ENCODE data around the gene NOL11. TPM values are rescaled to one million over a fixed set of nuclear protein-coding genes. Genes with fewer than 3 reads are reported as not detected.
"Not testable (repeated sequence)": the region's sequence is repeated elsewhere in the genome, so short reads cannot be mapped to it uniquely, and the experiment has no call there.

The NOL11 gene
- total RNA-seq, 4 donors from 2014 or later, result 31.8 to 68.7 (median 43.4) TPM

DNA sequence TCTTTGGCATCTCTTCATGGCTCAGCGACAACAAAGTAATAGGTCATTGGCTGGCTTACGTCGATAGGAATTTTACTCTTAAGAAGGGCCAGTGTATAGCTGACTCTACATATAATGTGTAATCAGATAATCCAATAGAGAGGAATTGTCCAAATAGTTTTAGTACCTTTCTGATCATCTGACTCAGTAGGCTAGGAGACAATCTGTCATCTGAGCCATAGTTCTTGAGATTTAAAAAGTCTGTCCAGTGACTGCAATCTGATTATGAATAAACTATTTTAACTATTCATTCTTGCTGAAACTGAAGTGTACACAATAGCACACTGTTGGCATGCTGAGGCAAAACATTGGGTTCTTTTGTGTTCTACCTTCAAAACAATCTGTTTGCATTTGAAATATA is 21.4 kb upstream of the NOL11 start:
- no peak for TF ChIP-seq POLR2A (IDR thresholded peaks at IDR 0.05)
- TF ChIP-seq CTCF (IDR thresholded peaks at IDR 0.05), result no peak
- no peaks in the 10 kb centered on the region for H3K36me3 ChIP-seq
- H3K9me3 ChIP-seq, result no peaks in the 10 kb centered on the region
- no peak for DNase-seq
- intact Hi-C loops (cut with DNase I; ENCODE audit: low total_unique reads), result no loop called here
- H3K4me3 ChIP-seq, result no peak overlapping the region
- no peak overlapping the region for H3K27ac ChIP-seq
- no peaks in the 10 kb centered on the region for H3K4me1 ChIP-seq
- H3K27me3 ChIP-seq, result no peaks in the 10 kb centered on the region

DNA sequence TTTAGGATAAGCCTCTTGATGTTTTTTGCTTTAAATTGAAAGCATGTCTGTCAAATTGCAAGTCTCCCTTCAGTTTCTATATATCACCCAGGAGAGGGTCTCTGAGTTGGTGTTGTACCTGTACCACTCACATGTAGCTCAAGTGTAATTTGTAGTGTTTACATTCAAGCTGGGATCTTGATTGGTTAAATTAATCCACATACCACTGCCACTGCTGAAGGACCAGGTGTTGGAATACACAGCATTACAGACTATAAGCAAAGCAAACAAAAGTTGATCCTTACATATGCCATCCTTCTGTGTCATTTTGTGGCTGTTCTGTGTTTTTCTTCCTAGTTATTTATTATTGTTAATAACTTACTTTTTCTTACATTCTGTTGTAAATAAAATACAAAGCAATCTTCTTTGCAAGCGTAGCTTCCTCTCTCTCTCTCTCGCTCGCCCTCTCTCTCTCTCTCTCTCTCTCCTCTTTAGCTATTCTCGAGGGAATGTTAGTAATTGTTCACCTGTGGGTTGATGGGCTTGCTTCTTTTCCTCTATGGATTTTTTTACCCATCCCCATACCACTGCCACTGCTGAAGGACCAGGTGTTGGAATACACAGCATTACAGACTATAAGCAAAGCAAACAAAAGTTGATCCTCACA is 20.8 kb upstream of the NOL11 start:
- no peak overlapping the region for H3K4me3 ChIP-seq
- intact Hi-C loops (cut with DNase I; ENCODE audit: low total_unique reads), result no loop called here
- H3K4me1 ChIP-seq, result no peaks in the 10 kb centered on the region
- no peaks in the 10 kb centered on the region for H3K36me3 ChIP-seq
- H3K27me3 ChIP-seq, result no peaks in the 10 kb centered on the region
- TF ChIP-seq CTCF (IDR thresholded peaks at IDR 0.05), result no peak
- H3K27ac ChIP-seq, result no peak overlapping the region
- DNase-seq, result no peak
- H3K9me3 ChIP-seq, result no peaks in the 10 kb centered on the region

- no peaks in the 10 kb centered on the region for H3K27me3 ChIP-seq
- DNase-seq, result no peak
- H3K4me1 ChIP-seq, result no peaks in the 10 kb centered on the region
- no peak overlapping the region for H3K27ac ChIP-seq
- no peaks in the 10 kb centered on the region for H3K36me3 ChIP-seq
- no peak overlapping the region for H3K4me3 ChIP-seq
- intact Hi-C loops (cut with DNase I; ENCODE audit: low total_unique reads), result no loop called here
- H3K9me3 ChIP-seq, result no peaks in the 10 kb centered on the region
- TF ChIP-seq POLR2A (IDR thresholded peaks at IDR 0.05), result no peak
- no peak for TF ChIP-seq CTCF (IDR thresholded peaks at IDR 0.05)
Observed at GRCh38 chr17:67700037-67700724, 17.6 kb upstream of the NOL11 start.

DNA sequence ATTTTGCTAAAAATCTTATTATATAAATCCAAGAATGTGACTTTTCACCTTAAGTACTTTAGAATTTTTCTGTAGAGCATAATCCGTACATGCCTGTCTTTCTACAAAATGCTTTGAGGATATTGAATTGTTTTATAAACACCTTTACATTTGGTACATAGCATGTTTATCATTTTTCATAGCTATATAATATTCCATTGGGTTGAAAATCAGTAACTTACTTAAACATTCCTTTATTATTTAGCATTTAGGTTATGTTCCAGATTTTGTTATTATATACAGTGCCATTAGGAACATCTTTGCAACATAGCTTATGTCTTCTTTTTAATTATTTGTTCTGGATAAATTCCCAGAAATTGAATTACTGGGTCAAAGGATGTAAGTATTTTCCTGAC is 17.0 kb upstream of the NOL11 start:
- no peaks in the 10 kb centered on the region for H3K36me3 ChIP-seq
- H3K4me1 ChIP-seq, result no peaks in the 10 kb centered on the region
- no peaks in the 10 kb centered on the region for H3K9me3 ChIP-seq
- H3K4me3 ChIP-seq, result no peak overlapping the region
- DNase-seq, result no peak
- no peaks in the 10 kb centered on the region for H3K27me3 ChIP-seq
- no peak overlapping the region for H3K27ac ChIP-seq
- TF ChIP-seq CTCF (IDR thresholded peaks at IDR 0.05), result no peak
- no peak for TF ChIP-seq POLR2A (IDR thresholded peaks at IDR 0.05)
- intact Hi-C loops (cut with DNase I; ENCODE audit: low total_unique reads), result no loop called here

- H3K27me3 ChIP-seq; H3K4me1 ChIP-seq; intact Hi-C loops (cut with DNase I; ENCODE audit: low total_unique reads); H3K27ac ChIP-seq; DNase-seq; H3K36me3 ChIP-seq; H3K4me3 ChIP-seq; H3K9me3 ChIP-seq: not testable (repeated sequence)
Observed at GRCh38 chr17:67702861-67703260, 14.9 kb upstream of the NOL11 start.
